Sigmoid colon (tissue), 4 donors: ENCODE measurements around the gene TMEM258.

ENCODE experiments used
- POLR2AphosphoS5 ChIP-seq, 4 donors: sonication (generic); formaldehyde crosslinking; IDR thresholded peaks; one replicate each; pipeline ENCODE4 v1.6.1; 2017; ENCODE audit warnings: antibody characterized with exemption in 4 of 4
- TF ChIP-seq, protein P1 (sequence below), 4 experiments: fragments of 450-650 bp in 3 of 4; fragments of 200-600 bp in 1 of 4; IDR thresholded peaks; one replicate each; pipeline ENCODE4 v1.5.1; 2016 to 2019; ENCODE audit warnings: antibody characterized with exemption in 4 of 4, mild to moderate bottlenecking in 3 of 4, moderate library complexity in 2 of 4

- TF ChIP-seq, protein P1, sequence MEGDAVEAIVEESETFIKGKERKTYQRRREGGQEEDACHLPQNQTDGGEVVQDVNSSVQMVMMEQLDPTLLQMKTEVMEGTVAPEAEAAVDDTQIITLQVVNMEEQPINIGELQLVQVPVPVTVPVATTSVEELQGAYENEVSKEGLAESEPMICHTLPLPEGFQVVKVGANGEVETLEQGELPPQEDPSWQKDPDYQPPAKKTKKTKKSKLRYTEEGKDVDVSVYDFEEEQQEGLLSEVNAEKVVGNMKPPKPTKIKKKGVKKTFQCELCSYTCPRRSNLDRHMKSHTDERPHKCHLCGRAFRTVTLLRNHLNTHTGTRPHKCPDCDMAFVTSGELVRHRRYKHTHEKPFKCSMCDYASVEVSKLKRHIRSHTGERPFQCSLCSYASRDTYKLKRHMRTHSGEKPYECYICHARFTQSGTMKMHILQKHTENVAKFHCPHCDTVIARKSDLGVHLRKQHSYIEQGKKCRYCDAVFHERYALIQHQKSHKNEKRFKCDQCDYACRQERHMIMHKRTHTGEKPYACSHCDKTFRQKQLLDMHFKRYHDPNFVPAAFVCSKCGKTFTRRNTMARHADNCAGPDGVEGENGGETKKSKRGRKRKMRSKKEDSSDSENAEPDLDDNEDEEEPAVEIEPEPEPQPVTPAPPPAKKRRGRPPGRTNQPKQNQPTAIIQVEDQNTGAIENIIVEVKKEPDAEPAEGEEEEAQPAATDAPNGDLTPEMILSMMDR (IDR thresholded peaks at IDR 0.05): no peak
- no peak for TF ChIP-seq POLR2AphosphoS5 (IDR thresholded peaks at IDR 0.05)
Observed at GRCh38 chr11:61836193-61836592, 43.8 kb upstream of the TMEM258 start.
